GM19193 (cell line): ENCODE measurements around the gene COL25A1.

Source experiments
- POLR2A ChIP-seq: IDR thresholded peaks from 4 replicates; pipeline ENCODE4 v1.6.1; 2011; ENCODE audit not compliant: insufficient read depth, insufficient read length; ENCODE audit errors: extremely low read depth

COL25A1 gene

GRCh38 chr4:108831886-108832285 lies 470.6 kb downstream of the COL25A1 start:
- TF ChIP-seq POLR2A = no peak

DNA sequence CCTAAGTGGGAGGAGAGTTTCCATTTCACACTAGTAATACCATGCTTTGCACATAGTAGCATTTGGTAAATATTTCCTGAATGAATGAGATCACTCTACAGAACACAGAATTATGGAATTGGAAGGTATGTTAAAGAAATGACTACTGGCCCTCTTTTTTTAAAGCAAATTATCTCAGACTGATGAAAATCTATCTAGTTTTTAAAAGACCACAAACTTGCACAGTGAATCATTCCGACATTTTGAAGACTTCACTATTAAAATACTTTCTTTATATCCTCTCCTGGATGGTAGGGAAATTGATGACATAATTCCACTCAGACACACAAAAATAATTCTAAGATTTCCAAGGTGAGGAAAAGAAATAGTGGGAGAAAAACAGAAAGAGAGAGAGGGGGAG lies 471.2 kb downstream of the COL25A1 start:
- TF ChIP-seq POLR2A = no peak

GRCh38 chr4:108830509-108831244 lies 471.8 kb downstream of the COL25A1 start:
- TF ChIP-seq POLR2A = no peak

DNA sequence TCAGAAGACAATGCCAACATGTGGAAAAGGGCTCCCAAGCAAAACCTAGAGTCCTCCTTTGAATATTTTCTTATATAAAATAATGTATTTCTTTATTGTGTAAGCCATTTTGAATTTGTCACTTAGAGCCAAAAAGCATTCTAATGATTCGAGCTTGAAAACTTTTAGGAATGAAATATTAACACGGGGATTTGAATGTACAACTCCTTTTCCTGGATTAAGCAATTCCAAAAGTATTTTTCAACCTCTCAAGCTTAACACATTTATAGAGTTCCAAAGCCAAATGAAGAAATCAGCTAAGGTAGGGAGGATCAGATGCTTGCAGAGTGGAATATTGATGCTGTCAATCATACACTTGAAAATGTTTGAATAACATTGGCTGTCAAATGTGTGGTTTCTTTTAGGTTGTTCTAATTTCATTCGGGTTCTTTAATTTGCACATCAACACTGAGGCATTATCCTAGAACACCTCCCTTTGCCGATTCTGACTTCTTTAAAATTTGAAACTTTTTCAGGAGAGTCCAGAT lies 472.4 kb downstream of the COL25A1 start:
- TF ChIP-seq POLR2A = no peak

DNA sequence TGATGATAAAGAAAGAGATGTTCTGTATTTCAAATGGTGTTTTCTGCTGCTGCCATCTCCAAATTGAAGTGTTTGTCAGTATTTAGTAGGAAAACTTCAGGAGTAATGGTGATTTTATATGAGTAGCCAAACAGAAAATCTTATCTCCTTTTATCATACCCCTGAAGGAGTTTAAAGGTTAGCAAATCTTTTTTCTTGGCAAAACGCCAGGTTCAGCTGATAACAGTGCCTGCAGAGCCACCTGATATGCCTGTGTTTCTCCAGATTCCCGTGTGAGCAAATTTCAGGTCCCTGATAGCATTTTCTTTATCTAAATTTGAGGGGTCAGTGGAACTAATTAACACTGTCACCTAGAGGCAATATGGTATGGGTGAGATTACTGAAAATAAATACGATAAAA lies 473.8 kb downstream of the COL25A1 start:
- TF ChIP-seq POLR2A = no peak

DNA sequence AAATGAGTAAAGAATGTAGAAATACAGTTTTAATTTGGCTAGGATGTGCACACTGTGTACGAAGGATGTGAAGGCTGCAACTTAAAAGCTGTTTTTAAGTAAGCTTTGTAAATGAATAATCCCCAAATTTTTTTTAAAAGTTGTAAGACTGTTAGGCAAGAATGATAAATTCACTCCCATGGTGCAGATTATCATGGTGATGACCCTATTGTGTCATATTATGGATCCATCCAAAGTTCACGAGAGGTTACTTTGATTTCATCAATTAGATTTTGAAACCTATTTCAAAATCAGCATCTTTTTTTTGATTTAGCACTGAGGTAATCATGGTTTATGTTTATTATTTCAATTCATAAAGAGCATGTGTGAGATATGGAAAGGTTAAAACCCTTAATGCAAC lies 476.7 kb downstream of the COL25A1 start:
- no peak for TF ChIP-seq POLR2A

GRCh38 chr4:108821351-108821930 lies 481.0 kb downstream of the COL25A1 start:
- no peak for TF ChIP-seq POLR2A

- TF ChIP-seq POLR2A = no peak
Measured at GRCh38 chr4:108820492-108821350, 481.7 kb downstream of the COL25A1 start.

DNA sequence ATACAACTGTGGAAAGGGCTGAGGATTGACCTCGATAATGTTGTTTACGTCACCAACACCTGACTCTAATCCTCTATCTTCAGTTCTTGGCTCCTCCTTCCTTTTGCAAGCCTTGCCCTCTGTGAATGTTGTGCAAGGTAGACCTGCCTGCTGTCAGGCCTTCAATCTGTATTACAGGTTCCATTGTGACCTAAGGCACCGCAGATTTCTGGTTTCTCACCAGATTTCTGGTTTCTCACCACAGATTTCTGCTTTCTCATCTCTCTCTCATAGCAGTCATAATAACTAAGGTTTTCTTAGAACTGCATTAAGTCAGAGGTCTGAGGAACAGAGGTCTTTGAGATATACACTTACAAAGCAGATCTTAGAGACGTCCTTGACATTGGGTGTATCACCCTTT lies 488.1 kb downstream of the COL25A1 start:
- TF ChIP-seq POLR2A = no peak

- no peak for TF ChIP-seq POLR2A
Measured at GRCh38 chr4:108813261-108813660, 489.2 kb downstream of the COL25A1 start.

DNA sequence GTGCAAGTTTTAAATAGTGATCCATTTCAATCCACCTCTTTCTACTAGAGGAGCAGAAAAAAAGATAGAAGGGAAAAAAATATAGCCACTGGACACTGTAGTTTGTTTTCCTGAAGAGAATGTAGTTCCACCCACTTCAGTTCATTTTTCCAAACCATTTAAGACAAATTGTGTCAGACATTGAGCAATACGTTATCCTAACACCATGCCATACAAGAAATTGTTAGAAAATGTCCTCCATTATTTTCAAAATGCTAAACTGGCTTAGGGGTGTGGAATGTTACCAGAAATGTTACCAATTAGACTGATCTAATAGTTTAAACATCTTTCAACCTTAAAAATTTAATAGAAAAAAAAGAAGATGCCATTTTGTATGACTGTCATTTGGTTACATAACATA lies 491.0 kb downstream of the COL25A1 start:
- no peak for TF ChIP-seq POLR2A

DNA sequence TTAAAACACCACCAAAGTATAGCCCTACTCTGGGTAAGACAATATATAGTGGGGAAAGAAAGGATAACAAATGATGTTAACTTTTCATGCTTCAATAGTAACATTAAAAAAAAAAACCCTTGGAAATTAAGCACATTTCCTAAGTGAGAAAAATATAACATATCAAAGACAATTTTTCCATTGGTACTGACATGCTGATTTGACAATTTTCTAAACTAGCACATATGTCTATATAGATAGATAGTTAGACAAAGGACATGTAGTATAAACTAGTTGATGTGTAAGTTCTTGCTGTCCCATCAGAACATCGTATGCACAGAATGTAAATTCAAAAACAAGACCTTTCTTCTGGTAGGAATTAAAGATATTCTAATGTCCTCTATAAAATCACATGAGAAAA lies 492.4 kb downstream of the COL25A1 start:
- TF ChIP-seq POLR2A = no peak

DNA sequence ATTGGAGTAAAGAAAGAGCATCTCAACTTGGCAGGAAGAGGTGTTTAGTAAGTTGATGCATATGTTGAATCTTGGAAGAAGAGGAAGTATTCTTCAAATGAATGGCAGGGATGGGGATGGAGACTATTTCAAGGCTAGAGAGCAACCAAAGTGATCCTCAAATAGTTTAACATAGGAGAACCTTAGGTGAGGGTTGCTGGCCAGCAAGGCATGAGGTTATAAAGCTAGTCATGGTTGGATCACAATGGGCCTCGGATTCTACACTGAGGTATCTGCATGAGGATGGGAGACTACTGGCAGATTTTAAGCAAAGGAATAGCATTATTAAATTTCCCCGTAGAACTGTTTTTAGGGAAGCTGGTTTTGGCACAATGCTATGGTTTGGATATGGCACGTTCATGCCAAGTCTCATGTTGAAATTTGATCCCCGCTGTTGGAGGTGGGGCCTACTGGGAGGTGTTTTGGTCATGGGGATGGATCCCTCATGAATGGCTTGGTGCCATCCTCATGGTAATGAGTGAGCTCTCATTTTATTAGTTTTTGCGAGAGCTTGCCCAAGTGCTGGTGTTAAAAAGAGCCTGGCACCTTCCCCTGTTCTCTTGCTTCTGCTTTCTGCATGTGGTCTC lies 497.7 kb downstream of the COL25A1 start:
- TF ChIP-seq POLR2A = no peak

- no peak for TF ChIP-seq POLR2A
Measured at GRCh38 chr4:108799306-108799705, 503.2 kb downstream of the COL25A1 start.

- no peak for TF ChIP-seq POLR2A
Measured at GRCh38 chr4:108796173-108796572, 506.3 kb downstream of the COL25A1 start.

DNA sequence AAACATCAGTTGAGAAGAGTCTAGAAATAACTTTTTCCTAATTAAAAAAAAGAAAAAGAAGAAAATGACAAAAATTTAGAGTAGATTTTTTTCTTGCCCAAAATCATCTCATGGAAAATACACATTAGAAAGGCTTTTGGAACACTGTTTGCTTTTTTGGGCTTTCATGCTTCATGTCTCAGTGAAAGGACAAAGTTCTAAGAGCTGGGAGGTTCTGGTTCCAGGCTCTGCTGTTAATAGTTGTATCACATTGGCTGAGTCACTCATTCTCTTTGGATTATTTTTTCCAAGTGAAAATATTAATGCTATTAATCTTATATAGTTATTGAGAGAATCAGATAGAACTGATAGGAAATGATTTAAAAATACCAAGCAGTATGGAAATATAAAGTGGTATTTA lies 506.7 kb downstream of the COL25A1 start:
- no peak for TF ChIP-seq POLR2A

DNA sequence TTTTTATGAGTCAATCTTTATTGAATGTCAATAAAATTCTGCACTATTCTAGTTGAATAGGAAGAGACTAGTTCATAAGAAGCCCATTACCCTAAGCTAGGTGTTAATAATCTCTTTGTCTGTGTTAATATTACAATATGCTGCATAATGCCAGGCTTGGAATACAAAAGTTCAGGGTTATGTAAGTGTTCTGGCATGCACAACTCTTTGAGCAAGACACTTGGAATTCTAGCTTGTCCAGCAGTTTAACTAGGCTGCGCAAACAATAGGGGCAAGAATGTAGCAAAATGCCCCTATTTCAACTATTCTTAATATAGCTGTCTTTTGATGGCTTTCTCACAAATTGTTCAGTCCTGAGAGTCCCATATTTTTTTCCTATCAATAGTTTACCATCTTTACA lies 508.3 kb downstream of the COL25A1 start:
- no peak for TF ChIP-seq POLR2A
